GM12878 (cell line): ENCODE results near the gene CASP10. TPM values are rescaled to one million over a fixed set of nuclear protein-coding genes. Genes with fewer than 3 reads are reported as not detected.

Experiments
- ATAC-seq: fragments of 200-7000 bp; cut with Tn5 transposase; 3 replicates; pipeline ENCODE4 v1.9.1; 2020; ENCODE audit warnings: mild to moderate bottlenecking, moderate library complexity
- BruUV-seq: library from RNA; stranded (reverse); fragments of 400-500 nt; replicated peaks from 2 replicates; lab custom pipeline; 2021; lab: Mats Ljungman, UMichigan
- CTCF ChIA-PET: fragments of 300-600 bp; sonication (Branson Sonifier 250); formaldehyde crosslinking; extraction: SDS; loops from one replicate; lab custom pipeline; 2021; ENCODE audit warnings: inconsistent platforms; lab: Yijun Ruan, JAX
- POLR2A ChIA-PET: fragments of 350-600 bp; formaldehyde crosslinking; extraction: SDS; loops from one replicate; lab custom pipeline; 2021; ENCODE audit warnings: inconsistent platforms; lab: Charles Lee
- RAD21 ChIA-PET: fragments of 300-600 bp; sonication (Branson Sonifier 250); formaldehyde crosslinking; loops from one replicate; lab custom pipeline; 2023; ENCODE audit warnings: antibody characterized with exemption; ENCODE audit not compliant: unreplicated experiment; lab: Charles Lee
- SMC1A ChIA-PET: fragments of 300-600 bp; sonication (Branson Sonifier 250); formaldehyde crosslinking; loops from one replicate; lab custom pipeline; 2023; ENCODE audit not compliant: unreplicated experiment, uncharacterized antibody; lab: Charles Lee
- DNase-seq: peaks from one replicate; pipeline ENCODE4 v3.0.0-alpha.2; 2011; ENCODE audit warnings: low read depth, low spot score
- FAIRE-seq: peaks from 3 replicates; lab custom pipeline; 2011; peaks lifted over from hg19 to GRCh38; lab: Jason Lieb, UNC
- H2AFZ ChIP-seq: 2 replicates; pipeline ENCODE4 v1.6.0; 2011; ENCODE audit warnings: low read depth, low read length, control low read depth; ENCODE audit not compliant: control insufficient read depth
- H3K27ac ChIP-seq: 2 replicates; pipeline ENCODE4 v1.5.1; 2011; ENCODE audit warnings: control low read depth; ENCODE audit not compliant: control insufficient read depth, insufficient read depth
- H3K27me3 ChIP-seq, 2 experiments: replicated peaks in 1 of 2; 2 replicates each; pipeline versions ENCODE4 v1.6.0 to v1.6.1; 2011; ENCODE audit warnings: low read length in 1 of 2; ENCODE audit not compliant: control insufficient read depth in 2 of 2, insufficient read depth in 2 of 2
- H3K36me3 ChIP-seq, 2 experiments: 2 replicates each; pipeline ENCODE4 v1.5.1; 2011; ENCODE audit warnings: low read length in 1 of 2; ENCODE audit not compliant: control insufficient read depth in 2 of 2, insufficient read depth in 2 of 2
- H3K4me1 ChIP-seq: 2 replicates; pipeline ENCODE4 v1.6.1; 2011; ENCODE audit warnings: mild to moderate bottlenecking, low read length, moderate library complexity, mixed read lengths; ENCODE audit not compliant: control insufficient read depth, insufficient read depth
- H3K4me2 ChIP-seq: 2 replicates; pipeline ENCODE4 v1.6.0; 2011; ENCODE audit warnings: control low read depth; ENCODE audit not compliant: control insufficient read depth, insufficient read depth
- H3K4me3 ChIP-seq: fragments of 200-600 bp; sonication (generic); 2 replicates; pipeline ENCODE4 v1.5.1; 2016
- H3K79me2 ChIP-seq: 2 replicates; pipeline ENCODE4 v1.6.0; 2011; ENCODE audit warnings: low read length; ENCODE audit not compliant: control insufficient read depth, insufficient read depth
- H3K9ac ChIP-seq: 2 replicates; pipeline ENCODE4 v1.8.0; 2011; ENCODE audit warnings: low read length, control low read depth, mixed read lengths; ENCODE audit not compliant: control insufficient read depth, insufficient read depth
- H3K9me3 ChIP-seq: replicated peaks from 3 replicates; pipeline ENCODE4 v1.5.1; 2011; ENCODE audit warnings: mild to moderate bottlenecking, low read length; ENCODE audit not compliant: control insufficient read depth, insufficient read depth
- H4K20me1 ChIP-seq: 2 replicates; pipeline ENCODE4 v1.6.0; 2011; ENCODE audit not compliant: control insufficient read depth, insufficient read depth
- BCL3 ChIP-seq: IDR thresholded peaks from 2 replicates; pipeline ENCODE4 v1.6.1; 2011; ENCODE audit warnings: borderline replicate concordance, low read depth, mild to moderate bottlenecking, moderate library complexity, low read length; ENCODE audit not compliant: insufficient read depth, poor library complexity, severe bottlenecking
- CREB1 ChIP-seq: IDR thresholded peaks from 2 replicates; pipeline ENCODE4 v1.6.1; 2012; ENCODE audit warnings: low read depth, mild to moderate bottlenecking, inconsistent platforms
- EED ChIP-seq: sonication (generic); IDR thresholded peaks from 2 replicates; pipeline ENCODE4 v1.6.1; 2016; ENCODE audit warnings: antibody characterized with exemption, low read depth
- HDGF ChIP-seq: fragments of 450-650 bp; IDR thresholded peaks from 2 replicates; pipeline ENCODE4 v1.6.1; 2016; ENCODE audit warnings: antibody characterized with exemption
- KDM1A ChIP-seq: fragments of 200-600 bp; sonication (generic); IDR thresholded peaks from 2 replicates; pipeline ENCODE4 v1.6.1; 2016; ENCODE audit warnings: borderline replicate concordance
- MYC ChIP-seq: IDR thresholded peaks from 2 replicates; pipeline ENCODE4 v1.6.1; 2011; ENCODE audit warnings: mild to moderate bottlenecking, low read length, moderate library complexity, inconsistent platforms; ENCODE audit not compliant: insufficient read depth, insufficient replicate concordance, insufficient read length, severe bottlenecking
- NFIC ChIP-seq: IDR thresholded peaks from 2 replicates; pipeline ENCODE4 v1.6.1; 2012; ENCODE audit warnings: low read depth, mild to moderate bottlenecking, inconsistent platforms, low read length, moderate library complexity
- SIN3A ChIP-seq: IDR thresholded peaks from 2 replicates; pipeline ENCODE4 v1.6.1; 2012; ENCODE audit warnings: low read depth, low read length, improper control_type of control experiment
- SRF ChIP-seq, 2 experiments: IDR thresholded peaks; 2 replicates each; pipeline ENCODE4 v1.6.1; 2011; ENCODE audit warnings: low read depth in 2 of 2, low read length in 2 of 2, mild to moderate bottlenecking in 1 of 2, moderate library complexity in 1 of 2
- WGBS: methylation state at CpG from one replicate; pipeline ENCODE4 v1.1.6; 2016; ENCODE audit warnings: low lambda C conversion rate; ENCODE audit not compliant: insufficient replicate concordance, insufficient coverage; ENCODE audit errors: missing lambda C conversion rate; 5-methylcytosine and 5-hydroxymethylcytosine counted together
- in situ Hi-C: fragments of 300-500 bp; cut with MboI; formaldehyde crosslinking; loops from 9 replicates; pipeline ENCODE4 v1.14.3; 2018; ENCODE audit warnings: mixed read lengths
- intact Hi-C: fragments of 100-400 bp; cut with micrococcal nuclease; formaldehyde crosslinking; loops from one replicate; pipeline ENCODE4 v1.14.2; 2022; ENCODE audit not compliant: unreplicated experiment
- polyA plus RNA-seq, 11 experiments: library from polyadenylated mRNA; depleted of rRNA in 4 of 11; unstranded in 6 of 11; stranded (reverse) in 5 of 11; fragments of >200 nt; fragmentation: Nextera tagmentation in 4 of 11; fragmentation: Illumina TruSeq in 1 of 11; extraction: Ambion mirVana in 4 of 11; extraction: Trizol in 1 of 11; gene quantifications; 1 replicate in 1 of 11; 2 replicates in 10 of 11; pipeline versions ENCODE4 v1.2.1 to v1.2.3, GENCODE V29; 2011 to 2016; ENCODE audit warnings: inconsistent platforms in 2 of 11, missing spikeins in 2 of 11, low read depth in 1 of 11
- total RNA-seq, 4 experiments: library from RNA; depleted of rRNA in 3 of 4; stranded (reverse); fragments of >200 nt in 3 of 4; fragmentation: Illumina TruSeq in 1 of 4; extraction: Trizol in 1 of 4; gene quantifications; 2 replicates each; pipeline versions ENCODE4 v1.2.1 to v1.2.3, GENCODE V29; 2013 to 2021
- TF ChIP-seq, protein P1 (sequence below): fragments of 450-650 bp; formaldehyde crosslinking; IDR thresholded peaks from 2 replicates; pipeline ENCODE4 v1.4.0; 2020; ENCODE audit warnings: mild to moderate bottlenecking, moderate library complexity

CASP10 gene
- total and polyA plus RNA-seq, 10 of the 15 experiments (the other 5 are each of a cell fraction or from before 2014, with no cell fraction given), result 7.2 to 14.1 (median 10.8) TPM

DNA sequence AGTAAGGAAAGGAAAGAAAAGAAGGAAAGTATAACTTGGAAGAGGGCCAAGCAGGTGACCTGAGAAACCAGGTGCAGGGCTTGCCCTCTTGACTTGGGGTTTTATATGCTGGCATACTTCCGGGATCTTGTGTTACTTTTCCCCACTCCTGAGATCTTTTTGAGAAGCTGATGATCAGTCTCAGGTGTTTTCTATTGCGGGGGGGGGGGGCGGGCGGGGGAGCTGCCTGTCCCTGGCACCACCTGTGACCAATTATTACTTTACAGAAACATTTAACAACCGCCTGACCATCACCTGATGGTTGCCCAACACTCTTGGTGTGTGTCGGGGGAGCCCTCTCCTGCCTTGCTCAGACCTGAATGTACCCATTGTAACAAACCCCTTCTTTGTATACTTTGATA is 6.9 kb upstream of the CASP10 start (continued):
- TF ChIP-seq, protein P1, sequence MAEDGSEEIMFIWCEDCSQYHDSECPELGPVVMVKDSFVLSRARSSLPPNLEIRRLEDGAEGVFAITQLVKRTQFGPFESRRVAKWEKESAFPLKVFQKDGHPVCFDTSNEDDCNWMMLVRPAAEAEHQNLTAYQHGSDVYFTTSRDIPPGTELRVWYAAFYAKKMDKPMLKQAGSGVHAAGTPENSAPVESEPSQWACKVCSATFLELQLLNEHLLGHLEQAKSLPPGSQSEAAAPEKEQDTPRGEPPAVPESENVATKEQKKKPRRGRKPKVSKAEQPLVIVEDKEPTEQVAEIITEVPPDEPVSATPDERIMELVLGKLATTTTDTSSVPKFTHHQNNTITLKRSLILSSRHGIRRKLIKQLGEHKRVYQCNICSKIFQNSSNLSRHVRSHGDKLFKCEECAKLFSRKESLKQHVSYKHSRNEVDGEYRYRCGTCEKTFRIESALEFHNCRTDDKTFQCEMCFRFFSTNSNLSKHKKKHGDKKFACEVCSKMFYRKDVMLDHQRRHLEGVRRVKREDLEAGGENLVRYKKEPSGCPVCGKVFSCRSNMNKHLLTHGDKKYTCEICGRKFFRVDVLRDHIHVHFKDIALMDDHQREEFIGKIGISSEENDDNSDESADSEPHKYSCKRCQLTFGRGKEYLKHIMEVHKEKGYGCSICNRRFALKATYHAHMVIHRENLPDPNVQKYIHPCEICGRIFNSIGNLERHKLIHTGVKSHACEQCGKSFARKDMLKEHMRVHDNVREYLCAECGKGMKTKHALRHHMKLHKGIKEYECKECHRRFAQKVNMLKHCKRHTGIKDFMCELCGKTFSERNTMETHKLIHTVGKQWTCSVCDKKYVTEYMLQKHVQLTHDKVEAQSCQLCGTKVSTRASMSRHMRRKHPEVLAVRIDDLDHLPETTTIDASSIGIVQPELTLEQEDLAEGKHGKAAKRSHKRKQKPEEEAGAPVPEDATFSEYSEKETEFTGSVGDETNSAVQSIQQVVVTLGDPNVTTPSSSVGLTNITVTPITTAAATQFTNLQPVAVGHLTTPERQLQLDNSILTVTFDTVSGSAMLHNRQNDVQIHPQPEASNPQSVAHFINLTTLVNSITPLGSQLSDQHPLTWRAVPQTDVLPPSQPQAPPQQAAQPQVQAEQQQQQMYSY (CRISPR knock-in tag), result no peak
- no peak for TF ChIP-seq MYC

- ChIA-PET RAD21 (interaction anchor here (1.1 to 4.3 kb wide), 4 partner anchors 53 to 275 kb away, joined by 3 to 279 read pairs (median 36); no protein-coding TSS in a partner anchor), SMC1A (interaction anchor here (1.0 to 1.4 kb wide), 4 partner anchors 52 to 279 kb away, joined by 3 to 5 read pairs (median 4); no protein-coding TSS in a partner anchor), CTCF (interaction anchor here (1.1 to 4.6 kb wide), 3 partner anchors 53 to 278 kb away, joined by 3 to 390 read pairs (median 75); no protein-coding TSS in a partner anchor)
- FAIRE-seq, result no peak
- H3K27me3 ChIP-seq, result no peaks in the 10 kb centered on the region; a peak in 1 of 4 replicates
- 83% methylated on average over 3 of the region's 3 CpGs for WGBS
- H3K79me2 ChIP-seq, result no peaks in the 10 kb centered on the region; the same call in 1 of the 2 replicates
- no peaks in the 10 kb centered on the region for H3K4me1 ChIP-seq
- intact Hi-C loops (no loop called here), in situ Hi-C loops (no loop called here)
- DNase-seq, result no peak
- no TSS peak for BruUV-seq
- ATAC-seq, result no peak
- no peaks in the 10 kb centered on the region for H3K36me3 ChIP-seq
- no peak overlapping the region for H3K9ac ChIP-seq
- H4K20me1 ChIP-seq, result no peaks in the 10 kb centered on the region
- no peak for TF ChIP-seq EED
- no peak for TF ChIP-seq HDGF
- no peak for TF ChIP-seq SIN3A
- no peak for TF ChIP-seq BCL3
- no peak for TF ChIP-seq SRF (IDR thresholded peaks at IDR 0.05; ENCODE audit: low read depth in 2 of 2, low read length in 2 of 2)
- no peak for TF ChIP-seq CREB1
- no peak for TF ChIP-seq KDM1A
- no peak for TF ChIP-seq NFIC
- TF ChIP-seq, all 136 proteins: peak for 0
- Histone ChIP-seq H2AFZ (no peak overlapping the region; the same call in 1 of the 2 replicates), H3K9me3 (peaks cover 7% of the 10 kb centered on the region; the same call in 2 of the 3 replicates), H3K4me2 (no peak overlapping the region), H3K4me3 (no peak overlapping the region), H3K27ac (no peak overlapping the region)
- POLR2A ChIA-PET, result no interaction called here
Observed at GRCh38 chr2:201180010-201180409, 2.9 kb upstream of the CASP10 start.
